Activated T-helper 2 cell treated with anti-CD3 and anti-CD28 coated beads, Interferon-gamma antibody, Interleukin-2, Interleukin-4, amounts not matched to agents 10 μg/mL and 5 μg/mL and 100 μg/mL, durations not matched to agents 14 hours and 24 hours and 36 hours (primary cell): ENCODE measurements around the gene SLC5A9. TPM values are rescaled to one million over a fixed set of nuclear protein-coding genes. Genes with fewer than 3 reads are reported as not detected.

Experiments used
- DNase-seq: peaks from one replicate; pipeline ENCODE4 v3.0.0; 2021; ENCODE audit warnings: low spot score
- H3K27ac Mint-ChIP-seq: one replicate; pipeline ENCODE4 v1.8.0; 2021; ENCODE audit warnings: mixed read lengths
- H3K27me3 Mint-ChIP-seq: one replicate; pipeline ENCODE4 v1.8.0; 2021; ENCODE audit warnings: low read depth, mixed read lengths
- H3K36me3 Mint-ChIP-seq: one replicate; pipeline ENCODE4 v1.8.0; 2021; ENCODE audit warnings: low read depth, mixed read lengths
- H3K4me1 Mint-ChIP-seq: one replicate; pipeline ENCODE4 v1.8.0; 2021; ENCODE audit warnings: low read depth, mixed read lengths
- H3K4me3 Mint-ChIP-seq: one replicate; pipeline ENCODE4 v1.8.0; 2021; ENCODE audit warnings: low read depth, mild to moderate bottlenecking, moderate library complexity, mixed read lengths
- H3K9me3 Mint-ChIP-seq: one replicate; pipeline ENCODE4 v1.8.0; 2021; ENCODE audit warnings: mixed read lengths
- intact Hi-C: fragments of 100-400 bp; cut with micrococcal nuclease; formaldehyde crosslinking; loops from one replicate; pipeline ENCODE4 v1.15.1; 2023
- total RNA-seq: library from RNA; stranded (reverse); gene quantifications from 2 replicates; pipeline ENCODE4 v1.2.3, GENCODE V29; 2022

SLC5A9 gene
- total RNA-seq = not detected in 2 replicates

DNA sequence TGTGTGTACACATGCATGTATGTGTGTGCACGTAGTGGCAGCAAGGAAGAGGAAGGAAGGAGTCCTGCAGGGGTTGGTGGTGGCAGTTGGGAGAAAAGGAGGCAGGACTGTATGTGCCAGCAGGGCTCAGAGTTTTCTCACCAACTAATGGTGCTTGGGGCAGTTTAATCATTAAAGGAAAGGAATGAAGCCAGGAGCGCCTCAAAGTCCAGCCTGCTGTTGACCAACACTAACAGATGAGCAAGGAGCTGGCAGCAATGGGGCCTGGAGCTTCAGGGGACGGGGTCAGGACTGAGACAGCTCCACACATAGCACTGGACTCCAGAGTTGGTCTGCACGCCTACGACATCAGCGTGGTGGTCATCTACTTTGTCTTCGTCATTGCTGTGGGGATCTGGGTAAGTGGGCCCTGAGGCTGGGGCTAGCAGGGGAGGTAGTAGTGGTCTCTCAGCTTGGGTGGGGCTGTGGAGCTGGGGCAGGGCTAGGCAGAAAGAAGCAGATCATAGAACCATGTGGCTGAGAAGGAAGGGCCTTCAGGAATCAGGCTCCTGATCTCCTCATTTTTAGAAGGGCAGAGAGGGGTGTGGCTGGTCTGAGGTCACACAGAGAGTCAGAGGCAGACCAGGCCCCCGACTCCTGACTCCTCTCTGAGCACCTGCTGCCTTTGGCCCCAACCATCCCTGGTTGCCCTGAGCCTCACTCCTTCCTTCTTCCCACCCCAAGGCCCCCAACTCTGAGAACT is at the start of gene SLC5A9:
Gene SLC5A9, plus strand, starts transcription at position 216 of the 742 bp plus-strand sequence. Its CDS starts 21 bp downstream, at position 237.
- Mint-ChIP-seq H3K4me3 (no peak within 1 kb of the TSS), H3K9me3 (no peaks in the 10 kb centered on the region), H3K36me3 (no peaks in the 10 kb centered on the region), H3K27me3 (peaks cover 2% of the 10 kb centered on the region), H3K27ac (no peak within 1 kb of the TSS), H3K4me1 (no peaks in the 10 kb centered on the region)
- no peak for DNase-seq
- intact Hi-C loops = no loop called here

DNA sequence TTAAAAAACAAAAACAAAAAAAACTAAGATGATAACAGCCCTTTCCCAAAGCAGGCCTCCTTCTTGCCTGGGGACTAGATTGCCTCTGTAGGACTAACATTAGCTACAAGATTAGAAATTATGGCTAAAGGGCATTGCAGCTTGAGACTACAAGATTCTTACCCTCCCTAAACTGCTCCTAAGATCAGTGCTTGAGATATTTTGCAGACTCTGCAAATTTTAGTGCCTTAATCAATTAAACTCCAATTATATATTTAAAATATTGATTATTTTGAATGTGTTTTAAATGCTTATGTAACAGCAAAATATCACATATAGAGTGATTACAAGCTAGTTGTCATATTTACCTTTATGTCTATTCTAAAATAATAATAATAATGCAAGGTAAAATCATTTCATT is 47.4 kb upstream of the SLC5A9 start:
- Mint-ChIP-seq H3K36me3 (no peaks in the 10 kb centered on the region), H3K4me1 (no peaks in the 10 kb centered on the region), H3K27me3 (peaks cover 3% of the 10 kb centered on the region), H3K9me3 (peaks cover 6% of the 10 kb centered on the region), H3K27ac (no peak overlapping the region), H3K4me3 (no peak overlapping the region)
- no peak for DNase-seq
- intact Hi-C loops = no loop called here

DNA sequence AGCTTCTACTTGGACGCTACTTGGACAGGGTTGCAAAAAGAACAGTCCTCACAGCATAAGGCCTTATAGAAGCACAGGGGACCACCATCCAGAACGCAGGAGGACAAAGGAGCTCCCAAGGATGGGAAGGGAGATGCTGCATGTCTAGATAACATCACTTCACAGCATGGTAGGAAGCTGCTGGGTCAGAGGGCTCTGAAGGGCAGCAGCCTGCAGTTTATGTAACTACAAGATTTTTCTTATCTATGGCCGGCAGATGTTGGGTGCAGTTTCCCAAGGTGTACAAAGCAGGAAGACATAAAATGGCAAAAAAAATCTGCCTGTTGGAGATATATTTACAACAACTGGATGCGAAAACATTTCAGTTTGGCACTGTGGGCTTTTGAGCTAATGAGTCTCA is 45.3 kb upstream of the SLC5A9 start:
- intact Hi-C loops = no loop called here
- no peak for DNase-seq
- no peaks in the 10 kb centered on the region for H3K4me1 Mint-ChIP-seq
- no peak overlapping the region for H3K27ac Mint-ChIP-seq
- H3K27me3 Mint-ChIP-seq = peaks cover 3% of the 10 kb centered on the region
- no peaks in the 10 kb centered on the region for H3K9me3 Mint-ChIP-seq
- H3K36me3 Mint-ChIP-seq = no peaks in the 10 kb centered on the region
- no peak overlapping the region for H3K4me3 Mint-ChIP-seq

DNA sequence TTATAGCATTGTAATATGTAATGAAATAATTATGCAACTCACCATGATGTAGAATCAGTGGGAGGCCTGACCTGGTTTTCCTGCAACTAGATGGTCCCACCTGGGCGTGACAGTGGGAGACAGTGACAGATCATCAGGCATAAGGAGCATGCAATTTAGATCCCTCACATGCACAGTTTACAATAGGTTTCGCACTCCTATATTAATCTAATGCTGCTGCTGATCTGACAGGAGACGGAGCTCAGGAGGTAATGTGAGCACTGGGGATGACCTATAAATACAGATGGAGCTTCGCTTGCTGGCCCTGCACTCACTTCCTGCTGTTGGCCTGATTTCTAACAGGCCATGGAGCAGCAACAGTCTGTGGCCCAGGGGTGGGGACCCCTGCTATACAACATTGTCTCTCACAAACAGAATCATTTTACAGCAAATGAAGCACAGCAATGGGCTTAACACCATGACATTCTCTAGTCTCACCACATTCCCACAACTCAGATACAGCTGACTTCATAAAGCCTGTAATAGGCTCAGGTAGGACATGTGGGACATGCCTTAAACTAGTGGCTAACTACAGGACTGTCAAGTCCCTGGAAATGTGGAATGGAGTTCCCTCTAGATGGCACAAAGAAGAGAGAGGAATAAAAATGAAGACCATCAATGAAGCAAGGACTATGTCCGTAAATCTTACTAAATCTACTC is 40.7 kb upstream of the SLC5A9 start:
- H3K4me1 Mint-ChIP-seq = no peaks in the 10 kb centered on the region
- H3K36me3 Mint-ChIP-seq = no peaks in the 10 kb centered on the region
- no peak overlapping the region for H3K27ac Mint-ChIP-seq
- peaks cover 3% of the 10 kb centered on the region for H3K27me3 Mint-ChIP-seq
- peaks cover under 1% of the 10 kb centered on the region for H3K9me3 Mint-ChIP-seq
- H3K4me3 Mint-ChIP-seq = no peak overlapping the region
- intact Hi-C loops = no loop called here
- DNase-seq = no peak

DNA sequence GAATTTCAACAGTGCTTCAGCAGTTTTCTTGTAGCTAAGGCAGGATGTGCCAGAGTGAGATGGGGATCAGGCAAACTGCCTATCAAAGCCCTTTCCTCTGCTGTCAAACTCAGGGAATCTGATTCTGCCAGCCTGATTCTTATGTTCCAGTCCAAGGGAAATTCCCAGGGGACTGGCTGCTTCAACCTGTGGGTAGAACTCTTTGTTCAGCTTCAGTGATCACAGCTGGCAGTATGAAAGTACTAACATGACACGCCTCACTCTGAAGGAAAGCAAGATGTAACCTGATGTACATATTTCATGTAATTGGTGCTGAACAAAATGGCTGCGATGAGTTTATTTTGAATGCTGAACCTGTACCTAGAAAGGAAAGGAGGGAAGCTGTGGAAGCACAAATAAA is 40.1 kb upstream of the SLC5A9 start:
- intact Hi-C loops = no loop called here

DNA sequence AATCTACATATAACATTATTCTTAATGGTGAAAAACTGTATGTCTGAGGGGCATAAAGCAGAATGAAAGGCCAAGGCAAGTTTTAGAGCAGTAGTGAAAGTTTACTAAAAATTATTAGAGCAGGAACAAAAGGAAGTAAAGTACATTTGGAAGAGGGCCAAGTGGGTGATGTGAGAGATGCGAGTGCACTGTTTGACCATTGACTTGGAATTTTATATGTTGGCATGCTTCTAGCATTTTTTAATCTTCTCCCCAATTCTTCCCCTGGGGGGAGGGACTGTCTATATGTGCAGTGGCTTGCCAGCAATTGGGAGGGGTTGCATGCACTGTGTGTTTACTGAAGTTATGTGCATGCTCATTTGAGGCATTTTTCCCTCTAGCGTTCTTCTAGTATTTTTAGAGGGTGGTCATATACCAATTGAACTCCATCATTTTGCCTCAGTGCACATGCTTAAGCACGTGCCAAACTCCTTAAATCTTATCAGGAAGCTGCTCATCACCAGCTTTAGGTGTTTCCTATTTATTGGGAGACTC is 36.1 kb upstream of the SLC5A9 start:
- H3K36me3 Mint-ChIP-seq = no peaks in the 10 kb centered on the region
- H3K9me3 Mint-ChIP-seq = peaks cover 17% of the 10 kb centered on the region
- no peaks in the 10 kb centered on the region for H3K27me3 Mint-ChIP-seq
- no peak overlapping the region for H3K4me3 Mint-ChIP-seq
- H3K4me1 Mint-ChIP-seq = no peaks in the 10 kb centered on the region
- intact Hi-C loops = no loop called here
- no peak overlapping the region for H3K27ac Mint-ChIP-seq
- no peak for DNase-seq

More for the DNA sequence above, 40.1 kb upstream of the SLC5A9 start:
- Mint-ChIP-seq H3K27ac (no peak overlapping the region), H3K9me3 (peaks cover 5% of the 10 kb centered on the region), H3K4me1 (no peaks in the 10 kb centered on the region), H3K36me3 (no peaks in the 10 kb centered on the region), H3K27me3 (peaks cover 3% of the 10 kb centered on the region), H3K4me3 (no peak overlapping the region)
- DNase-seq = no peak

DNA sequence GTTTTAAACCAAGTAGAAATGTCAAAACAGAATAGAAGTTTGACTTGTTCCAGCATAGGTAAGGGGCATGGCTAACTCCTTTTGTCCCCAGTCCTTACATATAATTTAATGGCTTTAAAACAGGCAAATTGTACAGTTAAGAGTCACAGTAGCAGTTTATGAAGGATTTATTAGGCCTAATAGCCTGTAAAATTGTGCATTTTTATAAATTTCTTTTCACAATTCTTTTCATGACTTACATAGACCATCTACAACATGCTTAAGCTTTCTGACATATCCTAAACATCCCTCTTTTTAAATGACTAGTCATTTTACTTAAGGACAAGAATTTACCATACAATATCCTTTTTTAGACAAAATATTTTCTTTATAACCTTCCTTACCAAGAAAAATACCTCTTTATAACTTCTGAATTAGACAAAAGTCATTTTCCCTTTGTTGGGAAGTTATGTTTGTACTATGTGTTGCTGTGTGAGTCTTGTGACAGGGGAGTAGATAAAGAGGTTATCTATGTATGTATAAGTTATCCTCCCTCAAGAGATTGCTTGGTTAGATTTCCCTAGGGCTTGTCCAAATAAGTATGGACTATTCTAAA is 34.5 kb upstream of the SLC5A9 start:
- Mint-ChIP-seq H3K9me3 (peaks cover 17% of the 10 kb centered on the region), H3K36me3 (no peaks in the 10 kb centered on the region), H3K4me3 (no peak overlapping the region), H3K4me1 (no peaks in the 10 kb centered on the region), H3K27me3 (no peaks in the 10 kb centered on the region), H3K27ac (no peak overlapping the region)
- DNase-seq = no peak
- intact Hi-C loops = no loop called here

DNA sequence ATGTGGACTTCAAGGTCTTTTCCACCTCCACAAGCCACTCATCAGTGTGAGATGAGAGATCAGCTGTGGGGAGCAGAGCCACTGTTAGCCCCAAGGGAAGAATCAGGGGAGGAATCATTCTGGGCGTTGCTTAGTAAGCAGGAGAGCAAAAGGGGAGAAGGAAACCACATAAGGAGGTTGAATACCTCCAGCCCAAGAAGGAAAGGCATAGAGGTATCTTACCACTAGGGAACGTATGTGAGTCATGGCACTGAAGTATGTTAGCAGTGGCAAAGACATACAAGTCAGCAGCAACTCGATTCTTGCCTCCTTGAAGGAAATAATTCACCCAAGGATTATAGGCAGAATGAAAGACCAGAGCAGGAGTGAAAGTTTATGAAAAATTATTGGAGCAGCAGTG is 31.6 kb upstream of the SLC5A9 start:
- no peaks in the 10 kb centered on the region for H3K36me3 Mint-ChIP-seq
- no peak overlapping the region for H3K27ac Mint-ChIP-seq
- intact Hi-C loops = no loop called here
- H3K4me3 Mint-ChIP-seq = no peak overlapping the region
- DNase-seq = no peak
- H3K27me3 Mint-ChIP-seq = no peaks in the 10 kb centered on the region
- peaks cover 17% of the 10 kb centered on the region for H3K9me3 Mint-ChIP-seq
- H3K4me1 Mint-ChIP-seq = no peaks in the 10 kb centered on the region

DNA sequence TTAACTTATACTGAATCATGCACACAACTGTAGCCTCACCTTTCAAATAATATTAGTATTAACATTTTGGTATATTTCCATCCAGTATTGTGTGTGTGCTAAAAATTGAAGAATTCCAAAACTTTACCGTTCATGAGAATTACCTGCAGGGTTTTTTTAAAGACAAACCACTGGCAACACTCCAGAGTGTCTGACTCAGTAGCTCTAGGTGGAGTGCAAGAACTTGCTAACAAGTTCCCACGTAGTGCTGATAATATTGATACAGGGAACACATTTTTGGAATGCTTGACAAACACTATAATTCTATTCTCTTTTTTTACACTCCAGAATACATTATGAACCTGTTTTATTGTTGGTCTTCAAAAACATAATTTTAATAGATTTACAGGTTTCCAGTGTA is 27.7 kb upstream of the SLC5A9 start:
- H3K27me3 Mint-ChIP-seq = peaks cover 2% of the 10 kb centered on the region
- no peak for DNase-seq
- no peak overlapping the region for H3K27ac Mint-ChIP-seq
- no peaks in the 10 kb centered on the region for H3K9me3 Mint-ChIP-seq
- H3K4me1 Mint-ChIP-seq = no peaks in the 10 kb centered on the region
- intact Hi-C loops = no loop called here
- H3K4me3 Mint-ChIP-seq = no peak overlapping the region
- H3K36me3 Mint-ChIP-seq = no peaks in the 10 kb centered on the region

DNA sequence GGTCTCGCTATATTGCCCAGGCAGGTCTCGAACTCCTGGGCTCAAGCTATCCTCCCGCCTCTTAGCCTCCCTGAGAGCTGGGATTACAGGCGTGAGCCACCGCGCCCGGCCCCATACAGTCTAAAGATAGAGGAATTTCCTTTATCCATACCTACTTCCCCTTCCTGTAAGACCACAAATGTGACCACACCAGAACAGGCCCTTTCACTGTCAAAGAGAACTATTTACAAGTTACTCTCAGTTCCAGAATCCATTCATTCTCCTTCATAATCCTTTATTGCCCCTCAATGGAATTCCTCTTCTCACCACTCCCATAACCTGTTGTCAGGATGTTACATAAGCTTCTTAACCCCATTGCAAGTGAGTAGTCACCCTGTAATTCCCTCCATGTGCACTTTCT is 26.3 kb upstream of the SLC5A9 start:
- peaks cover 2% of the 10 kb centered on the region for H3K27me3 Mint-ChIP-seq
- intact Hi-C loops = no loop called here
- H3K36me3 Mint-ChIP-seq = no peaks in the 10 kb centered on the region
- H3K9me3 Mint-ChIP-seq = no peaks in the 10 kb centered on the region
- no peak overlapping the region for H3K4me3 Mint-ChIP-seq
- H3K4me1 Mint-ChIP-seq = no peaks in the 10 kb centered on the region
- no peak for DNase-seq
- no peak overlapping the region for H3K27ac Mint-ChIP-seq

DNA sequence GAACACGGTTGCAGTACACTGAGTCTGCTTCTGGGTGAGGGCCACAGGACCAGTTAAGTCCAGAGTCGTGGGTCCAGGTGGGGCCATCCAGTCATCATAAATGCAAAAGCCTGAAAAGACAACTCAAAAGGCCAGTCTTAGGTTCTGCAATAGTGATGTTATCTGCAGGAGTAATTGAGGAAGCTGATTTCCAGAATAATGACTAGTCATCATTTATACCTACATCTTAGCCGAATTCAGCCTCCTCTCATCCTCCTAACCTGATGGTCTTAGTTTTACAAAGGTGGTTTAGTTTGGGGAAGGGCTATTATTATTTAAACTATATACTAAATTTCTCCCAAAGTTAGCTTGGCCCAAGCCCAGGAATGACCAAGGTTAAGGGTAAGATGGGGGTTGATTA is 23.5 kb upstream of the SLC5A9 start:
- peaks cover 2% of the 10 kb centered on the region for H3K27me3 Mint-ChIP-seq
- no peak for DNase-seq
- H3K36me3 Mint-ChIP-seq = no peaks in the 10 kb centered on the region
- peaks cover 2% of the 10 kb centered on the region for H3K4me1 Mint-ChIP-seq
- no peaks in the 10 kb centered on the region for H3K9me3 Mint-ChIP-seq
- intact Hi-C loops = no loop called here
- H3K4me3 Mint-ChIP-seq = no peak overlapping the region
- no peak overlapping the region for H3K27ac Mint-ChIP-seq

DNA sequence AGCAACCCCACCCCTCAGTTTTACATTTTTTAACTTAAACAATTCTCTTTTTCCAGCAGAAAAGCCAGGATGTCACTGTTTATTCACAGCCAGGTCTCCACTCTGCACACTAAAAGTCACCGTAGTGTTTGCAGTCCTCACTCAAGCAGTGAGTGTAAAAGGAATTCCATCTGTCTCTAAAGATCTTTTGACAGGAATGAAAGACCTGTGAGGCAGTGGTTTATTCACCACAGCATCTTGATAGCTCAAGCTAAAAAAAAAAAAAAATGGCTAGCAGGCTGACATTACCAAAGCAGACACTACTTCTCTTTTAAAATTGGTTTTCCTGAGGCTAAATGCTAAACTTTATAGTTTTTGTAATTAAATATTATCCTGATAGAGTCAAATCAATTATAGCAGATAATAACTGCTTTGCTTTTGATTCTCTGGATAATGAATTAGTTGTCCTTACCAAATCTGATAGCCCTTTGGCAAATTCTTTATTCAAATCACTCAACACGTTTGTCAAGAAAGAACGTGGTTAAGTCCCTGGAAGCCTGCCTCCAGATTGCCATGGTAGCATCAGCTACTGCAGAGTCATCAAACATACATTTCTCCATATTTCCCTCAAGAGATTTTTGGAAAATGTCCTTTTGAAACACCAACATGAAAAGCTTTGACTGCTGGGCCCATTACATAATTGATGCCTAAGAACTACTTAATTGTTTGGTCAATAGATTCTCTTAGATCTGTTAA is 22.2 kb upstream of the SLC5A9 start:
- H3K27me3 Mint-ChIP-seq = peaks cover 2% of the 10 kb centered on the region
- H3K4me1 Mint-ChIP-seq = peaks cover 2% of the 10 kb centered on the region
- no peak overlapping the region for H3K27ac Mint-ChIP-seq
- no peaks in the 10 kb centered on the region for H3K9me3 Mint-ChIP-seq
- H3K4me3 Mint-ChIP-seq = no peak overlapping the region
- intact Hi-C loops = loop anchor here (5.0 kb wide), 1 partner anchor 108 kb away; no protein-coding TSS in a partner anchor
- no peaks in the 10 kb centered on the region for H3K36me3 Mint-ChIP-seq
- DNase-seq = no peak
